HepG2 (cell line): ENCODE results near the gene CRYAB.

Experiments
- POLR2A ChIP-seq, 2 experiments: IDR thresholded peaks; 2 replicates each; pipeline ENCODE4 v1.6.1; 2011; ENCODE audit warnings: low read depth in 2 of 2, low read length in 2 of 2, mild to moderate bottlenecking in 1 of 2, moderate library complexity in 1 of 2; ENCODE audit not compliant: insufficient read depth in 1 of 2
- ZNF280B ChIP-seq: sonication (generic); formaldehyde crosslinking; IDR thresholded peaks from 2 replicates; pipeline ENCODE4 v1.5.0; 2020; ENCODE audit warnings: missing genetic modification reagents, mild to moderate bottlenecking, borderline replicate concordance
- ZNF280D ChIP-seq: sonication (generic); formaldehyde crosslinking; IDR thresholded peaks from 2 replicates; pipeline ENCODE4 v1.5.1; 2020; ENCODE audit warnings: mild to moderate bottlenecking, missing genetic modification reagents

- TF ChIP-seq ZNF280D (CRISPR knock-in tag) (no peak), ZNF280B (CRISPR knock-in tag) (no peak), POLR2A (IDR thresholded peaks at IDR 0.05; ENCODE audit: insufficient read depth in 1 of 2, low read depth in 2 of 2, low read length in 2 of 2) (no peak)
Measured at GRCh38 chr11:111946499-111946898, 34.9 kb upstream of the CRYAB start.
